ENCODE results near the gene ICE2.

DNA sequence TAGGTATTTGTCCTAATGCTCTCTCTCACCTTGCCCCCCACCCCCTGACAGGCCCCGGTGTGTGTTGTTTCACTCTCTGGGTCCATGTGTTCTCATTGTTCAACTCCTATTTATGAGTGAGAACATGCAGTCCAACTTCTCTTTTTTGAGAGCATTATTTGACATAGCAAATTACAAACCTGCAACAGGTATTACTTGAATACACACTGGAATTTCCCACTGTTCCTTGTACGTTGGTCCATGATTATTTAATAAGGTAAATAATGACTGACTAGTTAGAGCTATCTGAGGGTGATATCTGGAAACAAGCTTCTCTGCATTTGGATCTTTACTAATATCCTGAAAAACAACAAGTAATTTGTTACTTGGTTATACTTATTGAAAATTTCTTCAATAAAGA, 24.1 kb downstream of the ICE2 start:
- TF ChIP-seq, protein P1, sequence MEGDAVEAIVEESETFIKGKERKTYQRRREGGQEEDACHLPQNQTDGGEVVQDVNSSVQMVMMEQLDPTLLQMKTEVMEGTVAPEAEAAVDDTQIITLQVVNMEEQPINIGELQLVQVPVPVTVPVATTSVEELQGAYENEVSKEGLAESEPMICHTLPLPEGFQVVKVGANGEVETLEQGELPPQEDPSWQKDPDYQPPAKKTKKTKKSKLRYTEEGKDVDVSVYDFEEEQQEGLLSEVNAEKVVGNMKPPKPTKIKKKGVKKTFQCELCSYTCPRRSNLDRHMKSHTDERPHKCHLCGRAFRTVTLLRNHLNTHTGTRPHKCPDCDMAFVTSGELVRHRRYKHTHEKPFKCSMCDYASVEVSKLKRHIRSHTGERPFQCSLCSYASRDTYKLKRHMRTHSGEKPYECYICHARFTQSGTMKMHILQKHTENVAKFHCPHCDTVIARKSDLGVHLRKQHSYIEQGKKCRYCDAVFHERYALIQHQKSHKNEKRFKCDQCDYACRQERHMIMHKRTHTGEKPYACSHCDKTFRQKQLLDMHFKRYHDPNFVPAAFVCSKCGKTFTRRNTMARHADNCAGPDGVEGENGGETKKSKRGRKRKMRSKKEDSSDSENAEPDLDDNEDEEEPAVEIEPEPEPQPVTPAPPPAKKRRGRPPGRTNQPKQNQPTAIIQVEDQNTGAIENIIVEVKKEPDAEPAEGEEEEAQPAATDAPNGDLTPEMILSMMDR (IDR thresholded peaks at IDR 0.05; ENCODE audit: insufficient read depth, low read length) = no peak
- TF ChIP-seq POLR2AphosphoS5 (IDR thresholded peaks at IDR 0.05; ENCODE audit: low read depth) (no peak), SPI1 (IDR thresholded peaks at IDR 0.05; ENCODE audit: borderline replicate concordance, low read depth) (no peak)
- TF ChIP-seq, protein P2, sequence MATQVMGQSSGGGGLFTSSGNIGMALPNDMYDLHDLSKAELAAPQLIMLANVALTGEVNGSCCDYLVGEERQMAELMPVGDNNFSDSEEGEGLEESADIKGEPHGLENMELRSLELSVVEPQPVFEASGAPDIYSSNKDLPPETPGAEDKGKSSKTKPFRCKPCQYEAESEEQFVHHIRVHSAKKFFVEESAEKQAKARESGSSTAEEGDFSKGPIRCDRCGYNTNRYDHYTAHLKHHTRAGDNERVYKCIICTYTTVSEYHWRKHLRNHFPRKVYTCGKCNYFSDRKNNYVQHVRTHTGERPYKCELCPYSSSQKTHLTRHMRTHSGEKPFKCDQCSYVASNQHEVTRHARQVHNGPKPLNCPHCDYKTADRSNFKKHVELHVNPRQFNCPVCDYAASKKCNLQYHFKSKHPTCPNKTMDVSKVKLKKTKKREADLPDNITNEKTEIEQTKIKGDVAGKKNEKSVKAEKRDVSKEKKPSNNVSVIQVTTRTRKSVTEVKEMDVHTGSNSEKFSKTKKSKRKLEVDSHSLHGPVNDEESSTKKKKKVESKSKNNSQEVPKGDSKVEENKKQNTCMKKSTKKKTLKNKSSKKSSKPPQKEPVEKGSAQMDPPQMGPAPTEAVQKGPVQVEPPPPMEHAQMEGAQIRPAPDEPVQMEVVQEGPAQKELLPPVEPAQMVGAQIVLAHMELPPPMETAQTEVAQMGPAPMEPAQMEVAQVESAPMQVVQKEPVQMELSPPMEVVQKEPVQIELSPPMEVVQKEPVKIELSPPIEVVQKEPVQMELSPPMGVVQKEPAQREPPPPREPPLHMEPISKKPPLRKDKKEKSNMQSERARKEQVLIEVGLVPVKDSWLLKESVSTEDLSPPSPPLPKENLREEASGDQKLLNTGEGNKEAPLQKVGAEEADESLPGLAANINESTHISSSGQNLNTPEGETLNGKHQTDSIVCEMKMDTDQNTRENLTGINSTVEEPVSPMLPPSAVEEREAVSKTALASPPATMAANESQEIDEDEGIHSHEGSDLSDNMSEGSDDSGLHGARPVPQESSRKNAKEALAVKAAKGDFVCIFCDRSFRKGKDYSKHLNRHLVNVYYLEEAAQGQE (IDR thresholded peaks at IDR 0.05; ENCODE audit: insufficient replicate concordance, low read depth) = no peak

Measured in HL-60 (cell line).